GM18517 (cell line): ENCODE results near the gene DAGLB.
"Not testable (repeated sequence)": the region's sequence is repeated elsewhere in the genome, so short reads cannot be mapped to it uniquely, and the experiment has no call there.

Experiments
- ATAC-seq: cut with Tn5 transposase; IDR thresholded peaks from one replicate; pipeline ENCODE4 v1.9.1; 2021; ENCODE audit warnings: mild to moderate bottlenecking, moderate library complexity; ENCODE audit not compliant: unreplicated experiment

DAGLB gene

GRCh38 chr7:6401536-6401935, 46.2 kb downstream of the DAGLB start:
- no peak for ATAC-seq

GRCh38 chr7:6400243-6401105, 47.3 kb downstream of the DAGLB start:
- not testable (repeated sequence) for ATAC-seq

GRCh38 chr7:6399351-6399750, 48.4 kb downstream of the DAGLB start:
- ATAC-seq, result no peak

- ATAC-seq, result no peak
Observed at GRCh38 chr7:6398943-6399342, 48.8 kb downstream of the DAGLB start.

GRCh38 chr7:6397759-6398495, 49.8 kb downstream of the DAGLB start:
- ATAC-seq, result not testable (repeated sequence)

- ATAC-seq, result no peak
Observed at GRCh38 chr7:6395898-6396595, 51.7 kb downstream of the DAGLB start.

GRCh38 chr7:6394114-6394513, 53.6 kb downstream of the DAGLB start:
- no peak for ATAC-seq

- no peak for ATAC-seq
Observed at GRCh38 chr7:6393667-6394056, 54.1 kb downstream of the DAGLB start.

- ATAC-seq, result no peak
Observed at GRCh38 chr7:6392712-6393666, 54.8 kb downstream of the DAGLB start.

GRCh38 chr7:6389728-6390127, 58.0 kb downstream of the DAGLB start:
- no peak for ATAC-seq

- ATAC-seq, result no peak
Observed at GRCh38 chr7:6387734-6388294, 59.9 kb downstream of the DAGLB start.

- no peak for ATAC-seq
Observed at GRCh38 chr7:6386779-6387178, 61.0 kb downstream of the DAGLB start.

- no peak for ATAC-seq
Observed at GRCh38 chr7:6385909-6386560, 61.7 kb downstream of the DAGLB start.

GRCh38 chr7:6385110-6385781, 62.5 kb downstream of the DAGLB start:
- no peak for ATAC-seq

- ATAC-seq, result no peak
Observed at GRCh38 chr7:6384327-6384726, 63.4 kb downstream of the DAGLB start.

GRCh38 chr7:6382817-6383216, 64.9 kb downstream of the DAGLB start:
- no peak for ATAC-seq

GRCh38 chr7:6381846-6382245, 65.9 kb downstream of the DAGLB start:
- not testable (repeated sequence) for ATAC-seq

- no peak for ATAC-seq
Observed at GRCh38 chr7:6380310-6381095, 67.3 kb downstream of the DAGLB start.
